CD4-positive, CD25-positive, alpha-beta regulatory T cell (primary cell): Measurements from ENCODE around the gene IRF9. TPM values are rescaled to one million over a fixed set of nuclear protein-coding genes. Genes with fewer than 3 reads are reported as not detected.

ENCODE experiments used
- ATAC-seq, 2 donors: fragments of 150-1000 bp; cut with Tn5 transposase; one replicate each; pipeline ENCODE4 v1.10.0; 2021; ENCODE audit warnings: low read depth in 2 of 2, moderate number of reproducible peaks in 2 of 2, moderate library complexity in 1 of 2
- DNase-seq, 3 donors: peaks; one replicate each; pipeline versions ENCODE4 v3.0.0 to v3.0.0-alpha.2; 2012 to 2022; ENCODE audit warnings: mixed read lengths in 1 of 3
- H3K27ac ChIP-seq: one replicate; pipeline ENCODE4 v1.7.0; 2013; ENCODE audit warnings: mild to moderate bottlenecking, low read length; ENCODE audit not compliant: insufficient read depth, poor library complexity, severe bottlenecking
- H3K27me3 ChIP-seq: one replicate; pipeline ENCODE4 v1.7.0; 2013; ENCODE audit warnings: low read length; ENCODE audit not compliant: control insufficient read depth, insufficient read depth
- H3K36me3 ChIP-seq: one replicate; pipeline ENCODE4 v1.7.0; 2013; ENCODE audit warnings: mild to moderate bottlenecking, low read length, moderate library complexity; ENCODE audit not compliant: control insufficient read depth, insufficient read depth
- H3K4me1 ChIP-seq: 2 replicates; pipeline ENCODE4 v1.7.0; 2013; ENCODE audit warnings: mild to moderate bottlenecking, low read length; ENCODE audit not compliant: insufficient read depth, control insufficient read depth, poor library complexity, severe bottlenecking
- H3K4me3 ChIP-seq: one replicate; pipeline ENCODE4 v1.7.0; 2013; ENCODE audit warnings: low read depth, mild to moderate bottlenecking, low read length, moderate library complexity
- H3K9me3 ChIP-seq, 2 experiments: 1 replicate in 1 of 2; 2 replicates in 1 of 2; pipeline ENCODE4 v1.7.0; 2013; ENCODE audit warnings: low read length in 2 of 2, mild to moderate bottlenecking in 1 of 2, moderate library complexity in 1 of 2; ENCODE audit not compliant: control insufficient read depth in 2 of 2
- H3K27ac Mint-ChIP-seq, 3 donors: one replicate each; pipeline ENCODE4 v1.8.0; 2020 to 2022; ENCODE audit warnings: mild to moderate bottlenecking in 3 of 3, mixed read lengths in 3 of 3, moderate library complexity in 2 of 3
- H3K27me3 Mint-ChIP-seq: one replicate; pipeline ENCODE4 v1.8.0; 2022; ENCODE audit warnings: mild to moderate bottlenecking, mixed read lengths
- H3K36me3 Mint-ChIP-seq: one replicate; pipeline ENCODE4 v1.8.0; 2020; ENCODE audit warnings: mixed read lengths
- H3K4me1 Mint-ChIP-seq, 4 donors: one replicate each; pipeline ENCODE4 v1.8.0; 2020 to 2022; ENCODE audit warnings: mixed read lengths in 4 of 4, mild to moderate bottlenecking in 1 of 4
- H3K4me3 Mint-ChIP-seq, 4 donors: one replicate each; pipeline ENCODE4 v1.8.0; 2020 to 2022; ENCODE audit warnings: mild to moderate bottlenecking in 4 of 4, mixed read lengths in 4 of 4, moderate library complexity in 3 of 4
- H3K9me3 Mint-ChIP-seq, 7 donors: one replicate each; pipeline ENCODE4 v1.8.0; 2020 to 2022; ENCODE audit warnings: mixed read lengths in 7 of 7, mild to moderate bottlenecking in 3 of 7, moderate library complexity in 2 of 7
- polyA plus RNA-seq, 4 donors: library from polyadenylated mRNA; unstranded; fragments of 300-500 nt; fragmentation: Illumina TruSeq; gene quantifications; one replicate each; pipeline ENCODE4 v1.2.3, GENCODE V29; 2021
- total RNA-seq: library from RNA; stranded (reverse); gene quantifications from one replicate; pipeline ENCODE4 v1.2.3, GENCODE V29; 2022

The IRF9 gene
- total and polyA plus RNA-seq, 5 donors from 2014 or later, result 105 to 369 (median 127) TPM

GRCh38 chr14:24146978-24147760, 13.9 kb upstream of the IRF9 start, which contains the start of gene RNF31:
Gene RNF31, plus strand, starts transcription at chr14:24147498. Its CDS starts 201 bp downstream, at chr14:24147699.
- peaks cover 0 to 75% (median 41%) of the 10 kb centered on the region in 4 donors for H3K4me1 Mint-ChIP-seq
- Histone ChIP-seq H3K4me1 (peaks cover 49% of the 10 kb centered on the region), H3K4me3 (peak within 1 kb of the TSS; percentile 96), H3K36me3 (peaks cover 44% of the 10 kb centered on the region), H3K9me3 (no peaks in the 10 kb centered on the region), H3K27ac (peak within 1 kb of the TSS; percentile 92), H3K27me3 (no peaks in the 10 kb centered on the region)
- peak; percentile 89 to 90 for ATAC-seq
- no peaks in the 10 kb centered on the region for H3K9me3 Mint-ChIP-seq
- H3K36me3 Mint-ChIP-seq, result peaks cover 15% of the 10 kb centered on the region
- peak within 1 kb of the TSS; percentile 92 to 98 (median 97) for H3K27ac Mint-ChIP-seq
- H3K4me3 Mint-ChIP-seq, result peak within 1 kb of the TSS; percentile 98 to 100 (median 100)
- DNase-seq, result peak; percentile 97 to 100 (median 97)
- no peaks in the 10 kb centered on the region for H3K27me3 Mint-ChIP-seq

DNA sequence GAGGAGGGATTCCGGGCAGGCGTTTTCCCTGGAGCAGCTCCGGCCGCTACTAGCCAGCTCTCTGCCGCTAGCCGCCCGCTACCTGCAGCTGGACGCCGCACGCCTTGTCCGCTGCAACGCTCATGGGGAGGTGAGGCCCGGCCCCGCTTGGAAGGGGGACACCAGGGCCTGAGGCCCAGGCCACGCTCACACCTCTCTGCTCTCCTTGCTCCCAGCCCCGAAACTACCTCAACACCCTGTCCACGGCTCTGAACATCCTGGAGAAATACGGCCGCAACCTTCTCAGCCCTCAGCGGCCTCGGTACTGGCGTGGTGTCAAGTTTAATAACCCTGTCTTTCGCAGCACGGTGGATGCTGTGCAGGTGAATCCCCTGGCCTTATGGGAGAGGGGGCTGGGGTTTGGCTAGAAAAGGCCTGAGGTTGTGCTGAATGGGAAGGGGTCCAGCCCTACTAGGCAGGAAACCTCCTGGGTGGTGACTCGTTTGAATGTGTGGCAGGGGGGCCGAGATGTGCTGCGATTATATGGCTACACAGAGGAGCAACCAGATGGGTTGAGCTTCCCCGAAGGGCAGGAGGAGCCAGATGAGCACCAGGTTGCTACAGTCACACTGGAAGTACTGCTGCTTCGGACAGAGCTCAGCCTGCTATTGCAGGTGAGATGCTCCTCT, 13.2 kb upstream of the IRF9 start:
- ATAC-seq, result no peak
- no peak for DNase-seq
- Histone ChIP-seq H3K4me3 (peak overlapping the region; percentile 77), H3K4me1 (peaks cover 46% of the 10 kb centered on the region), H3K9me3 (no peaks in the 10 kb centered on the region), H3K36me3 (peaks cover 49% of the 10 kb centered on the region), H3K27ac (peak overlapping the region; percentile 92), H3K27me3 (no peaks in the 10 kb centered on the region)
- peak overlapping the region; percentile 70 to 93 (median 88) for H3K27ac Mint-ChIP-seq
- H3K9me3 Mint-ChIP-seq, result no peaks in the 10 kb centered on the region
- H3K4me1 Mint-ChIP-seq, result peaks cover 0 to 68% (median 41%) of the 10 kb centered on the region in 4 donors
- H3K36me3 Mint-ChIP-seq, result peaks cover 15% of the 10 kb centered on the region
- H3K27me3 Mint-ChIP-seq, result no peaks in the 10 kb centered on the region
- peak overlapping the region; percentile 92 to 98 (median 95) for H3K4me3 Mint-ChIP-seq

- Histone ChIP-seq H3K4me3 (no peak overlapping the region), H3K27me3 (no peaks in the 10 kb centered on the region), H3K36me3 (peaks cover 40% of the 10 kb centered on the region), H3K4me1 (peaks cover 46% of the 10 kb centered on the region), H3K9me3 (no peaks in the 10 kb centered on the region), H3K27ac (no peak overlapping the region)
- peak overlapping the region in 3 of 4 donors; percentile 92 to 98 (median 93) for H3K4me3 Mint-ChIP-seq
- H3K4me1 Mint-ChIP-seq, result peaks cover under 1 to 59% (median 34%) of the 10 kb centered on the region in 4 donors
- no peak for ATAC-seq
- DNase-seq, result no peak
- H3K9me3 Mint-ChIP-seq, result no peaks in the 10 kb centered on the region
- peaks cover 7% of the 10 kb centered on the region for H3K36me3 Mint-ChIP-seq
- no peaks in the 10 kb centered on the region for H3K27me3 Mint-ChIP-seq
- H3K27ac Mint-ChIP-seq, result peak overlapping the region in 2 of 3 donors; percentile 1 to 88
These were observed 11.6 kb upstream of the IRF9 start for GRCh38 chr14:24149302-24149969.

GRCh38 chr14:24150061-24150460, 11.0 kb upstream of the IRF9 start:
- Histone ChIP-seq H3K9me3 (no peaks in the 10 kb centered on the region), H3K36me3 (peaks cover 46% of the 10 kb centered on the region), H3K4me3 (no peak overlapping the region), H3K4me1 (peaks cover 40% of the 10 kb centered on the region), H3K27ac (no peak overlapping the region), H3K27me3 (no peaks in the 10 kb centered on the region)
- H3K9me3 Mint-ChIP-seq, result no peaks in the 10 kb centered on the region
- peak overlapping the region in 1 of 3 donors; percentile 60 for H3K27ac Mint-ChIP-seq
- H3K27me3 Mint-ChIP-seq, result no peaks in the 10 kb centered on the region
- no peak for DNase-seq
- H3K36me3 Mint-ChIP-seq, result peaks cover 7% of the 10 kb centered on the region
- peaks cover 4 to 57% (median 32%) of the 10 kb centered on the region in 4 donors for H3K4me1 Mint-ChIP-seq
- no peak for ATAC-seq
- H3K4me3 Mint-ChIP-seq, result peak overlapping the region in 2 of 4 donors; percentile 11 to 98

- ATAC-seq (no peak), DNase-seq (no peak)
- Mint-ChIP-seq H3K36me3 (peaks cover 8% of the 10 kb centered on the region), H3K27ac (no peak overlapping the region), H3K27me3 (no peaks in the 10 kb centered on the region), H3K9me3 (no peaks in the 10 kb centered on the region), H3K4me1 (peaks cover 4 to 53% (median 29%) of the 10 kb centered on the region in 4 donors), H3K4me3 (peak overlapping the region in 2 of 4 donors; percentile 7 to 11)
- peaks cover 51% of the 10 kb centered on the region for H3K36me3 ChIP-seq
- H3K4me1 ChIP-seq, result peaks cover 35% of the 10 kb centered on the region
- H3K9me3 ChIP-seq, result no peaks in the 10 kb centered on the region
- no peaks in the 10 kb centered on the region for H3K27me3 ChIP-seq
- H3K27ac ChIP-seq, result no peak overlapping the region
- no peak overlapping the region for H3K4me3 ChIP-seq
These were observed 10.5 kb upstream of the IRF9 start for GRCh38 chr14:24150567-24150966.

DNA sequence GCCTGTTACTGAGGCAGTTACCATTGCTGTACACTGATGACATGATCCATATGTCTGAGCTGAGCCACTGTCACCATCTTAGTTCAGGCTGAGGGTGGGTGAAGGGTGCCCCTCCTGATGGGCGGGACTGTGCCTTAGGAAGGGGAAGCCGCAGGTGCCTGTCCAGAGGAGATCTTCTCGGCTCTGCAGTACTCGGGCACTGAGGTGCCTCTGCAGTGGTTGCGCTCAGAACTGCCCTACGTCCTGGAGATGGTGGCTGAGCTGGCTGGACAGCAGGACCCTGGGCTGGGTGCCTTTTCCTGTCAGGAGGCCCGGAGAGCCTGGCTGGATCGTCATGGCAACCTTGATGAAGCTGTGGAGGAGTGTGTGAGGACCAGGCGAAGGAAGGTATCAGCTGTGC, 10.1 kb upstream of the IRF9 start:
- Mint-ChIP-seq H3K27me3 (no peaks in the 10 kb centered on the region), H3K9me3 (no peaks in the 10 kb centered on the region), H3K4me1 (peaks cover 4 to 51% (median 25%) of the 10 kb centered on the region in 4 donors), H3K27ac (no peak overlapping the region), H3K4me3 (no peak overlapping the region), H3K36me3 (peaks cover 12% of the 10 kb centered on the region)
- no peaks in the 10 kb centered on the region for H3K27me3 ChIP-seq
- no peak overlapping the region for H3K4me3 ChIP-seq
- ATAC-seq (no peak), DNase-seq (no peak)
- peaks cover 31% of the 10 kb centered on the region for H3K4me1 ChIP-seq
- no peaks in the 10 kb centered on the region for H3K9me3 ChIP-seq
- no peak overlapping the region for H3K27ac ChIP-seq
- H3K36me3 ChIP-seq, result peaks cover 55% of the 10 kb centered on the region

GRCh38 chr14:24151404-24152080, 9.5 kb upstream of the IRF9 start:
- peak overlapping the region in 2 of 4 donors; percentile 15 to 82 for H3K4me3 Mint-ChIP-seq
- no peaks in the 10 kb centered on the region for H3K27me3 Mint-ChIP-seq
- peaks cover 28% of the 10 kb centered on the region for H3K4me1 ChIP-seq
- DNase-seq (no peak), ATAC-seq (no peak)
- H3K9me3 ChIP-seq, result no peaks in the 10 kb centered on the region
- H3K36me3 Mint-ChIP-seq, result peaks cover 13% of the 10 kb centered on the region
- H3K27me3 ChIP-seq, result no peaks in the 10 kb centered on the region
- peaks cover 4 to 47% (median 22%) of the 10 kb centered on the region in 4 donors for H3K4me1 Mint-ChIP-seq
- no peak overlapping the region for H3K27ac ChIP-seq
- no peak overlapping the region for H3K27ac Mint-ChIP-seq
- H3K4me3 ChIP-seq, result no peak overlapping the region
- peaks cover 60% of the 10 kb centered on the region for H3K36me3 ChIP-seq
- H3K9me3 Mint-ChIP-seq, result no peaks in the 10 kb centered on the region
